ENCODE measurements around the gene OBP2A.
"Not testable (repeated sequence)": the region's sequence is repeated elsewhere in the genome, so short reads cannot be mapped to it uniquely, and the experiment has no call there.

GRCh38 chr9:135528842-135529435, 17.0 kb upstream of the OBP2A start:
- TF ChIP-seq POLR2A (IDR thresholded peaks at IDR 0.05; ENCODE audit: low read length); GATA1 (IDR thresholded peaks at IDR 0.05; ENCODE audit: low read depth, low read length): not testable (repeated sequence)

Data from erythroblast (primary cell).